Measurements from ENCODE around the gene TTLL7.

Gene TTLL7

DNA sequence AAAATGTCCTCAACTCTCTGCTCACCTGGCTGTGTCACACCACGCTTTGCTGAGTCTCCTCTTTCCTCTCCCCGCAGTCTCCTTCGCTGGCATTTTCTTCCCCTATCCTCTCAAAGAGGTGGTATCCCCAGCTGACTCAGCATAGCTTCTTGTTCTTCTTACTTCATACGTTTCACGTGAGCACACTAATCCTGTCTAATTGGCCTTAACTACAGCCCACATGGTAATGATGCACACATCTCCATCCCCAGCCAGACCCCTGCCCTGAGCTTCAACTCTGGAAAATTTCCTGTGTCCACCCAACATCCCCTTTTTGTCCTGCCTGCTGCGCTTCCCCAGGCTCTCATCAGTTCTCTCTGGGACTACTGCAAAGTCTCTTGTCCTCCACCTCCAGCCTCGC lies 169.8 kb downstream of the TTLL7 start:
- DNase-seq (ENCODE audit: low read depth), result no peak
- H3K4me3 ChIP-seq (ENCODE audit: low read length), result no peak overlapping the region
- TF ChIP-seq, protein P1, sequence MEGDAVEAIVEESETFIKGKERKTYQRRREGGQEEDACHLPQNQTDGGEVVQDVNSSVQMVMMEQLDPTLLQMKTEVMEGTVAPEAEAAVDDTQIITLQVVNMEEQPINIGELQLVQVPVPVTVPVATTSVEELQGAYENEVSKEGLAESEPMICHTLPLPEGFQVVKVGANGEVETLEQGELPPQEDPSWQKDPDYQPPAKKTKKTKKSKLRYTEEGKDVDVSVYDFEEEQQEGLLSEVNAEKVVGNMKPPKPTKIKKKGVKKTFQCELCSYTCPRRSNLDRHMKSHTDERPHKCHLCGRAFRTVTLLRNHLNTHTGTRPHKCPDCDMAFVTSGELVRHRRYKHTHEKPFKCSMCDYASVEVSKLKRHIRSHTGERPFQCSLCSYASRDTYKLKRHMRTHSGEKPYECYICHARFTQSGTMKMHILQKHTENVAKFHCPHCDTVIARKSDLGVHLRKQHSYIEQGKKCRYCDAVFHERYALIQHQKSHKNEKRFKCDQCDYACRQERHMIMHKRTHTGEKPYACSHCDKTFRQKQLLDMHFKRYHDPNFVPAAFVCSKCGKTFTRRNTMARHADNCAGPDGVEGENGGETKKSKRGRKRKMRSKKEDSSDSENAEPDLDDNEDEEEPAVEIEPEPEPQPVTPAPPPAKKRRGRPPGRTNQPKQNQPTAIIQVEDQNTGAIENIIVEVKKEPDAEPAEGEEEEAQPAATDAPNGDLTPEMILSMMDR (conservative IDR thresholded peaks at IDR 0.05; ENCODE audit: low read length), result no peak

GRCh38 chr1:83828456-83828855 lies 170.5 kb downstream of the TTLL7 start:
- no peak for DNase-seq (ENCODE audit: low read depth)
- TF ChIP-seq, protein P1 (conservative IDR thresholded peaks at IDR 0.05; ENCODE audit: low read length), result no peak
- H3K4me3 ChIP-seq (ENCODE audit: low read length), result no peak overlapping the region

DNA sequence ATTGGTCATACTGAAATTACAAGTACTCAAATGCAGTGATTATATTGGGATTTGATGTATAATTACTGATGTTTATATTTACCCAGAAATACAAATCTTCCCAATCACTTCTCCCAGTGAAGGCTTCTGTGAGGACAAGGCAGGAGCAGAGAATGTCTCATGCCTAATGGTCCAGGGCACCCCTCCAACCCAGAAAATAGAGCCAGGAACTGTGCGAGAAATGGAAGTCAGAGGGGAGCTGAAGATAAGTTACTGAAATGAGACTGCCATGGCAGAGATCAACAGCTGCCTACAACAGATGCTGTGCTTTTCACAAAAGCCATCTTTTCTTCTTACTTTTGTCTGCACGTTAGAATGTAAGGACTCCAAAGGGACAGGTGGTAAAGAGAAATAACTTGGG lies 171.2 kb downstream of the TTLL7 start:
- DNase-seq (ENCODE audit: low read depth), result no peak
- TF ChIP-seq, protein P1 (conservative IDR thresholded peaks at IDR 0.05; ENCODE audit: low read length), result no peak
- no peak overlapping the region for H3K4me3 ChIP-seq (ENCODE audit: low read length)

DNA sequence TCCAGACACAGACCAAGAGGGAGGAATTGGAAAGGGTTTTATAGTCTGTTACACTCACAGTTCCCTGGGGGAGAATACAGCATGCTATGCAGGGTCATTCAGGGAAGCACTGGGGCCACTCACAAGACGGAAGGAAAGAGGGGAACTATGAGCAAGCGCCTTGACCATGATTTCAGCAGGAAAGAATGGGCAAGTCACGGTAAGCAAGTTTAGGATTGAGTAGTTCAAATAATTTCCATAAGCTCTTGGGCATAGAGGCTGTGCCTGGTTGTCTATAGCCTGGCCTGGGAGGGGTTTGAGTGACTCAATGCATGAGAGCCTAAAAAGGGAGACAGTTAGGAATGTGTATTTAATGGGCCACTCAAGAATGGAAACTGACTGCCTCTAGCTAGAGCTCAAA lies 176.7 kb downstream of the TTLL7 start:
- no peak overlapping the region for H3K4me3 ChIP-seq (ENCODE audit: low read length)
- peak; percentile 43 for DNase-seq (ENCODE audit: low read depth)
- TF ChIP-seq, protein P1 (conservative IDR thresholded peaks at IDR 0.05; ENCODE audit: low read length), result no peak

DNA sequence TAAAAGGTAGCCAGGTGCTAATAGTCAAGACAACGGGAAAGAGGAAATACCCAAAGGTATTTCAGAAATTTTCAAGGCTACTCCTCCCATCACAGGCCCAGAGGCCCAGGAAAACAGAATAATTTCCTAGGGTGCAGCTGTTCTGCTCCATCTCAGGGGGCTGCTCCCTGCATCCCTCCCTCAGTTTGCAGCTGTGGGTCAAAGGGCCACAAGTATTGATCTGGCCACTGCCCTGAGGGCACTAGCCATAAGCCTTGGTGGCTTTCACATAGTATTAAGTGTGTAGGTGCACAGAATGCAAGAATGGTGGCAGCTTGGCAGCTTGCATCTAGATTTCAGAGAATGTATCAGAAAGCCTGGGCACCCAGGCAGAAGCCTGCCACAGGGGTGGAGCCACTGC lies 179.5 kb downstream of the TTLL7 start:
- TF ChIP-seq, protein P1 (conservative IDR thresholded peaks at IDR 0.05; ENCODE audit: low read length), result no peak
- no peak overlapping the region for H3K4me3 ChIP-seq (ENCODE audit: low read length)
- no peak for DNase-seq (ENCODE audit: low read depth)

GRCh38 chr1:83818916-83819315 lies 180.0 kb downstream of the TTLL7 start:
- peak; percentile 83 for DNase-seq (ENCODE audit: low read depth)
- TF ChIP-seq, protein P1 (conservative IDR thresholded peaks at IDR 0.05; ENCODE audit: low read length), result no peak
- H3K4me3 ChIP-seq (ENCODE audit: low read length), result no peak overlapping the region

GRCh38 chr1:83816836-83817235 lies 182.1 kb downstream of the TTLL7 start:
- DNase-seq (ENCODE audit: low read depth), result no peak
- no peak overlapping the region for H3K4me3 ChIP-seq (ENCODE audit: low read length)
- TF ChIP-seq, protein P1 (conservative IDR thresholded peaks at IDR 0.05; ENCODE audit: low read length), result no peak
